Fibroblast of the conjunctiva (primary cell): ENCODE results near the gene SCLY.
A peak's percentile ranks its signal among the peaks of the same experiment; 100 is the strongest.

Experiments used
- DNase-seq: peaks from one replicate; pipeline ENCODE4 v3.0.0-alpha.2; 2010; ENCODE audit warnings: low read depth

The SCLY gene

DNA sequence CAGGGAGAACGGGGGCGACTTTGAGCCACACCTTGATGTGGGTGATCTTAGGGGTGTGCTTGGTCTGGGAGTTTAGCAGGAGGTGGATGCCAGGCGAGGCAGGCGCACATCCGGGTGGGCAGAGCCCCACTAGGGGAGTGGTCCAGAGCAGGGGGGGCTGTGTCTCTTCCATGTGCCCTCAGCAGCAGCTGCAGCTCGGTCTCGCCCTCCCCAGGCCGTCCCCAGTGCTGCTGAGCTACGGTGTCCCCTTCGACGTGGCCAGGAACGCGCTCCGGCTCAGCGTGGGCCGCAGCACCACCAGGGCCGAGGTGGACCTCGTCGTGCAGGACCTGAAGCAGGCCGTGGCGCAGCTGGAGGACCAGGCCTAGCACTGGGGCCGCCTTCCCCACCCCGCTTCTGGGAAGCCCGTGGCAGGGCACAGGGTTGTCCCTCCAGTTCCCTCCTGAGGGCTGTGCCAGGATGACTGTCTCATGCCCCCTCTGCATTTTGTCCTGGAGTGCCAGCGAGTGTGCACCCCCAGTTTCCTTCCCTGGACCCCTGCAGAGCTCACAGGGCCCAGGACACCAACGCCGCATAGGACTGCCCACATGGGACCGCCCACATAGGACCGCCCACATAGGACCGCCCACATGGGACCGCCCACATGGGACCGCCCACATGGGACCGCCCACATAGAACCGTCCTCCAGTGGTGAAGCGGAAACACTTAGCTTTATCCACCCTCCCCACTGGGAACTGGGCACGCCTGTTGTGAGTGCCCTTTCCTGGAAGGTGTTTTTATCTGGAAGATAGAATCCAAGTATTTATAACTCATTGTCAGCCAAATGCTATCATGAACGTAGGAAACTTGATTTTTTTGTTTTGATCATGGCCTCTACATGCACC, 37.4 kb downstream of the SCLY start:
- DNase-seq = peak; percentile 2

DNA sequence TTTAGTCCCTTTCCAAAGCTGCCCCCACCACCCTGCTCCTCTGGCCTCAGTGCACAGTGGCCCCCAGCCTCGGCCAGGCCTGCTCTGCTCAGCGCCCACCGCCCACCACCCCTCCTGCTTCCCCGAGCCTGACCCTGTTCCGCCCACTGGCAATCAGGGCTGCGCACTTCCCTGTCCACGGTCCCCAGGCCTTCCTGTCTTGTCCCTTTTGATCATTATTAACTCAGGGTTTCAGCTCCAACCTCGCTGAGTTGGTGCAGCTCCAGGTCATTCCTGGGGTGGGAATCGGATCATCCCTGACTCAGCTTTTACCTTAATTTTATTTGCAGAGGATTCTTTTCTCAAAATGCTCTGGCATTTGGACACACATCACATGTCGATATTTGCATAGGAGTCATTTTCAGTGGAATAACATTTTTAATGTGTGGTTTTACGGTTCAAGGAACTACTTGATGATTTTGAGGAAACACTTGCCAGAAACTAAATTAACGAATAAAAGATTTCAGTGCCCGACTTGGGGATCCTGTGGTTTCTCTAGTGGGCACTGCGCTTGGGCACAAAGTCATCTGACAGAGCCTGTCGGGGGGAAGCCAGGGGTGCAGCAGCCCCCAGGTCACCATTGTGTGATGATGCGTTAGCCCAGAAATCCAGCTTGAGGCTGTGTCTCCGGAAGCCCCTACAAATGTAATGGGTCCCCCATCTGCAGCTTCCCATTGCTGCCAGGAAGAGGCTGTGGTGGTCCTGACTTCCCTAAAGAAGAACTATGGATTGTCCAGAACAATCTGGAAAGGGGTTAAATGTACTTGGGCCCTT, 38.3 kb downstream of the SCLY start:
- DNase-seq = no peak

GRCh38 chr2:238099714-238100048, 38.9 kb downstream of the SCLY start:
- no peak for DNase-seq

DNA sequence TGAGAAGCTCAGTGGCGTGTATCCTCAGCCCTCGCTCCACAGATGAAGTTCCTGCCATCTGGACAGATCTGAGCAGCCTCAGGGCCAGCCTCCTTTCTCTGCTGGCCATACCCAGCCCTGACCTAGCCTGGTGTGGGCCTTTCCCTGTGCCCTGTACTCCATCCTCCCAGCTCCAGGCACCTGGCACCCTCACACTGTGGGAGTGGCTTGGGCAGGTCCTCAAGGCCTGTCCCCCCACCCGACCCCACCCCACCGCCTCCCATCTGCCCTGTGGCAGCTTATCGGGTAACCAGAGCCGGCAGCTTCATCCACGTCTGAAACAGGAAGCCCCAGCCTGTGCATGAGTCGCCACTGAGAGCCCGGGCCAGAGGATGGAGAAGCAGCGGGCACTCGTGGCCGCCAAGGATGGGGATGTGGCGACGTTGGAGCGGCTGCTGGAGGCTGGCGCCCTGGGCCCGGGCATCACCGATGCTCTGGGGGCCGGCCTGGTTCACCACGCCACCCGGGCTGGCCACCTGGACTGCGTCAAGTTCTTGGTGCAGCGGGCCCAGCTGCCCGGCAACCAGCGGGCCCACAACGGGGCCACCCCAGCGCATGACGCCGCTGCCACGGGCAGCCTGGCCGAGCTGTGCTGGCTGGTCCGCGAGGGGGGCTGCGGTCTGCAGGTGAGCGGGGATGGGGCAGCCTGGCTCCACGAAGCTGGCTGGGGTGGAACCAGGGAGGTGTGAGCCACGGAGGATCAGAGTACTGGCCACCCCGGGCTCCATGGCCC, 39.4 kb downstream of the SCLY start, which contains the start of gene ESPNL:
Gene ESPNL (plus strand): TSS at position 292 of the 772 bp plus-strand sequence. CDS start 80 bp downstream, at position 372.
- DNase-seq = no peak

GRCh38 chr2:238100821-238101771, 40.3 kb downstream of the SCLY start:
- DNase-seq = no peak

- no peak for DNase-seq
Observed at GRCh38 chr2:238101891-238102841, 41.4 kb downstream of the SCLY start.

GRCh38 chr2:238102865-238103264, 42.1 kb downstream of the SCLY start:
- no peak for DNase-seq

GRCh38 chr2:238103465-238104225, 42.8 kb downstream of the SCLY start:
- no peak for DNase-seq

DNA sequence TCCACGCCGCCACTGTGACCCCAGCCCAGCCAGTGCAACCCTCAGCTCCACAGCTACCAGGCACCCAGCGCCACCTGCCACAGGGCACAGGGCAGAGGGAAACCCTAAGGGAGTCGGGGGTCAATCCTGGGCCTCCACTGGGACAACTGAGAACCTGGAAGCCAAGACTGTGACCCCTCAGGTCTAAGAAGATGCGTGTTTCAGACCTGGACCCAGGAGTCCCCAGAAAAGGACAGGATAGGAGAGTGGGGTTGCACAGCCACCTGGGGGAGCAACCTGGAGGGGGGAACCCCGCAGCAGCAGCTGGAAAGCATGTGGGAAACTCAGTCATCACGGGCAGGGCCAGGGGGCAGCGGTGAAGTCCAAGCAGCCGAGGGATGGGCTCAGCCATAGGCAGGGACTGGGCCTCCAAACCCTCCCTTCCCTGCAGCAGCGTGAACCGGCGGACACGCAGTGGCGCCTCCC, 43.5 kb downstream of the SCLY start:
- no peak for DNase-seq

GRCh38 chr2:238104691-238105371, 44.0 kb downstream of the SCLY start:
- DNase-seq = no peak

DNA sequence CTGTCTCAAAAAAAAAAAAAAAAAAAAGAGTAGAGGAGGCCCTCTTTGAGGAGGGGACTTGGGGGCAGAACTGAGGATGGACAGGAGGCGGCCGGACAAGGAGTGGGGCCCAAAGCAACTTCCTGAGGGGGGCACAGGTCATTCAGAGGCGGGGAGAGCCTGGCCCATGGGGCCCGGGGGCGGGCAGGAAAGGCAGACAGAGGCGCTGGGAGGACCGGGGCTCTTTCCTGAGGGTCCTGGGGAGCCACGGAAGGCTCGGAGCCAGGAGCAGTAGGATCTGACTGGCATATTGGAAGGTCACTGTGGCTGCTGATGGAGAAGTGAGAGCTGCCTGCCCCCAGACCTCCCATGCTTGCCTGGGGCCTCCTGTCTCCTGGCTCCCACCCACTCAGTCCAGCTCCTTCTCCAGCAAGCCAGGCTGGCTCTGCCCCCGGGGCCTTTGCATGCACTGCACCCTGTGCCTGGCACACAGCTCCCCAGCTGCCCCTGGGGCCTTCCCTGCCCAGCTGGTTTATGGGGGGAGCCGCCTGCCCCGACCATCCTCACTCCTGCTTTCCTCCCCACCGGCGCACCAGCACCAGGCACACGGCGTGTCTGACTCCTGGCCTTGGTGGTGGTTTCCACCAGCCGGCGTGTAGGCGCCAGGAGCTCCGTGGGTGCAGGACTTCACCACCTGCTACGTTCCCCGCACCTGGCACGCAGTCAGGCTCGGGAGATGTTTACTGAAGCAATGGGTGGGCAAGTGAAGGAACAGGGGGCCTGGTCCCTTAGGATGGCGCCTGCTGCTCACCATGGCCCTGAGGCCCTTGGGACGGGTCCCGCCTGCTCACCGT, 44.9 kb downstream of the SCLY start:
- no peak for DNase-seq

- no peak for DNase-seq
Observed at GRCh38 chr2:238106339-238106697, 45.5 kb downstream of the SCLY start.

DNA sequence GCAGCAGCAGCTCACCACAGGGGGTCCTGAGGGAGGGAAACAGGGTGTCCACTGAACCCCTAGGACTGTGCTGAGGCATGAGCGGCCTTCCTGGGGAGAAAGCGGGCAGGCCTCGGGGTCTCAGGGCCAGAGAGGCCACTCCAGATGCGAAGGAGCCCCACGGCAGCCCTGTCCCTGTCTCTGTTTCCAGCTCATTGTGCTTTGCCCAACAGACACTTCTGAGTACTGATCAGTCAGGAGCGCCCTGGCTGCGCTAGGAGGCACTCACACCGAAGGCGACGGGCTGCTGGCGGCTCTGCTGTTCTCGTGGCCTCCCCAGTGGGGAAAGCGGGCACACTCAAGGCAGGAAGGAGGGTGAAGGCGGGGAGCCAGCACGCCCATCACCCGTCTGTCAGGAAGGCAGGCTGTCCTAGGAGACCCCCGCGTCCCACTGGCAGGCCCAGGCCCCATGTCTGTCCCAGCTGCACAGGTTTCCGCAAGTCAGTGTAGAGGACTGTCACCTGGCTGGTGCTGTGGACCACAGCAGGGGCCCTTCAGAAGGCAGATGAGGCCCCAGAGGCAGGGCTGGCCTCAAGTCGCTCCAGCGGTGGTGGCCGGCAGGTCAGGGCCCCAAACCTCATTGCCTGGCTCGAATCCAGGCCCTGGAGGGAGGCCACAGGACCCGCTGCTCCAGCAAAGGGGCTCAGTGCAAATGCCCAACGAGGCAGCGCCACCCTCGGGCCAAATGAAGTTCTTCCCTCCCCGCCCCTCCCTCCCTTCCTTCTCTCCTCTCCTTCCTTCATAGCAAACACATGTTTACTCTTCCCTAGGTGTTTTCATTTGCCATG, 46.1 kb downstream of the SCLY start:
- no peak for DNase-seq

- no peak for DNase-seq
Observed at GRCh38 chr2:238107525-238108422, 47.0 kb downstream of the SCLY start.

DNA sequence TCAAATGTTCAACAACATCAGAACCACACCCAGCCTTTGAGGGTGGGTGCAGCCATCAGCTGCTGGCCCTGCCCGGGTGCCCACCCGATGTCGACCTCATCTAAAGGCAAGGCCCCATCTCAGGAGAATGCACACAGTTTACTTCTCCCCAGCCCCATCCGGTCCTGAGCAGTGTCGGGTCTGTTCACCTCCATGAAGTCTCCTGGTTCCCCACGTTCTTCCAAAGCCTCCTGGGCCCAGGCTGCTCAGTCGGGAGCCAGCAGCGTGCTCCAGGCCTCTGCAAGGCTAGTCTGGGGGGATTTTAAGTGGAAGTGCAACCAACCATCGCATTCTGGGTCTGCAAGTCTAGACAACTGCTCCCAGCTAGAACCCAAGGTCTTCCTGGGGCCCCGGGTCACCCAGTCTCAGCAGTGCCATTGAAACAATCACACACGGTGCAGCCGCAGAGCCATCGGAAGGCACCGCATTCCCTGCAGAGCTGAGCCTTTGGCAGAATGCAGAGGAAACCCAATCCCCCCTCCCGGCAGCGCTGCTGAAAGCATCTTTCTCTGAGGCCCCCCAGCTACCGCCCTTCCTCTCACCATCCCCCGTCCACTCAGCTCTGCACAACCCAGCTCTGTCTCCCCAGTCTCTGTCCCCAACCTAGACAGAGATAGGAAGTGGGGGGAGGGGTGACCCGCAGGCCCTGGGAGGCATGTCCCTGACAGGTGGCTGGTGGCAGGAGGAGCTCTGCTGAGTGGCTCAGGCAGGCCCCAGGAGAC, 47.8 kb downstream of the SCLY start:
- no peak for DNase-seq
